RWPE2 (cell line): ENCODE data around the gene ETFDH.
A peak's percentile ranks its signal among the peaks of the same experiment; 100 is the strongest.

Experiments used
- ATAC-seq: fragments of 200-7000 bp; cut with Tn5 transposase; 3 replicates; pipeline ENCODE4 v1.9.1; 2021; ENCODE audit warnings: low read depth
- DNase-seq: peaks from one replicate; pipeline ENCODE4 v3.0.0-alpha.2; 2020; ENCODE audit warnings: low spot score
- H3K27ac ChIP-seq: fragments of 450-650 bp; 2 replicates; pipeline ENCODE4 v1.5.1; 2017; ENCODE audit warnings: mild to moderate bottlenecking; ENCODE audit not compliant: poor library complexity, severe bottlenecking
- H3K27me3 ChIP-seq: fragments of 250-450 bp; sonication (Bioruptor Pico); 2 replicates; pipeline ENCODE4 v1.5.1; 2021; ENCODE audit warnings: mild to moderate bottlenecking, moderate library complexity; ENCODE audit not compliant: insufficient read depth, poor library complexity, severe bottlenecking
- H3K36me3 ChIP-seq: fragments of 250-450 bp; sonication (Bioruptor Pico); 2 replicates; pipeline ENCODE4 v1.5.1; 2020; ENCODE audit warnings: low read depth, mild to moderate bottlenecking, moderate library complexity
- H3K4me1 ChIP-seq: fragments of 250-450 bp; sonication (Bioruptor Pico); 2 replicates; pipeline ENCODE4 v1.5.1; 2021; ENCODE audit warnings: mild to moderate bottlenecking, moderate library complexity; ENCODE audit not compliant: insufficient read depth, poor library complexity, severe bottlenecking
- H3K4me3 ChIP-seq: fragments of 250-450 bp; sonication (Bioruptor Pico); 2 replicates; pipeline ENCODE4 v1.5.1; 2021; ENCODE audit warnings: mild to moderate bottlenecking, moderate library complexity; ENCODE audit not compliant: severe bottlenecking
- H3K9me3 ChIP-seq: fragments of 250-450 bp; sonication (Bioruptor Pico); 2 replicates; pipeline ENCODE4 v1.5.1; 2021; ENCODE audit warnings: mild to moderate bottlenecking, moderate library complexity; ENCODE audit not compliant: severe bottlenecking
- TF ChIP-seq, protein P1 (sequence below): fragments of 450-650 bp; IDR thresholded peaks from one replicate; pipeline ENCODE4 v1.5.1; 2017; ENCODE audit warnings: mild to moderate bottlenecking, moderate library complexity; ENCODE audit not compliant: poor library complexity, severe bottlenecking

The ETFDH gene

DNA sequence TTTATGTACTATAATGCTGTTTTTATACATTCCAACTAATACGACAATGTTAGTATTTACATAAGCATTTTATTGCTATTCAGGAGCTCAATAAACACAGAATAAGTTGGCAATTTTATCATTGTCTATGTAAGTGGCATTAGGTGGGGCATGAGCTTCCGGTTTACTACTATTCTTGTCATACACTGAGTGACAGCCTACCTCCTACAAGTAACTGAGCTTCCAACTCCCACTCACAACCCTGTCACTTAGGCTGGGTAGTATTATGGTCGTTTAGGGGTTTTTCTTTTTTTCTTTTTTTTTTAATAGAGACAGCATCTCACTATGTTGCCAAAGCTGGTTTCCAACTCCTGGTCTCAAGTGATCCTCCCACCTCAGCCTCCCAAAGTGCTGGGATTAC is 43.7 kb downstream of the ETFDH start:
- TF ChIP-seq, protein P1, sequence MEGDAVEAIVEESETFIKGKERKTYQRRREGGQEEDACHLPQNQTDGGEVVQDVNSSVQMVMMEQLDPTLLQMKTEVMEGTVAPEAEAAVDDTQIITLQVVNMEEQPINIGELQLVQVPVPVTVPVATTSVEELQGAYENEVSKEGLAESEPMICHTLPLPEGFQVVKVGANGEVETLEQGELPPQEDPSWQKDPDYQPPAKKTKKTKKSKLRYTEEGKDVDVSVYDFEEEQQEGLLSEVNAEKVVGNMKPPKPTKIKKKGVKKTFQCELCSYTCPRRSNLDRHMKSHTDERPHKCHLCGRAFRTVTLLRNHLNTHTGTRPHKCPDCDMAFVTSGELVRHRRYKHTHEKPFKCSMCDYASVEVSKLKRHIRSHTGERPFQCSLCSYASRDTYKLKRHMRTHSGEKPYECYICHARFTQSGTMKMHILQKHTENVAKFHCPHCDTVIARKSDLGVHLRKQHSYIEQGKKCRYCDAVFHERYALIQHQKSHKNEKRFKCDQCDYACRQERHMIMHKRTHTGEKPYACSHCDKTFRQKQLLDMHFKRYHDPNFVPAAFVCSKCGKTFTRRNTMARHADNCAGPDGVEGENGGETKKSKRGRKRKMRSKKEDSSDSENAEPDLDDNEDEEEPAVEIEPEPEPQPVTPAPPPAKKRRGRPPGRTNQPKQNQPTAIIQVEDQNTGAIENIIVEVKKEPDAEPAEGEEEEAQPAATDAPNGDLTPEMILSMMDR: no peak
- no peak for ATAC-seq
- H3K36me3 ChIP-seq: peaks cover 99% of the 10 kb centered on the region

DNA sequence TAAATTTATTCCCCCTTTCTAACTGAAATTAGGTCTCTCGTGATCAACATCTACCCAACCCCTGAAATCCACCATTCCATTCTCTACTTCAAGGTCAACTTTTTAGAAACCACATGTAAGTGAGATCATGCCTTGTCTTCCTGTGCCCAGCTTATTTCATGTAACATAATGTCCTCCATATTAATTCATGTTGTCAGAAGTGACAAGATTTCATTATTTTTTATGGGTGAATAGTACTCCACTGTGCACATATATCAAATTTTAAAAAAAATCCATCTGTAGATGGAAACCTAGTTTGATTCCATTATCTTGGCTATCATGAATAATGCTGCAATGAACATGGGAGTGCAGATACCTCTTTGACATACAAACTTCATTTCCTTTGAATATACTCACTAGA is 49.6 kb downstream of the ETFDH start:
- Histone ChIP-seq H3K4me3 (peak overlapping the region; percentile 87), H3K27ac (no peak overlapping the region), H3K9me3 (no peaks in the 10 kb centered on the region), H3K36me3 (peaks cover 52% of the 10 kb centered on the region), H3K4me1 (peaks cover 4% of the 10 kb centered on the region), H3K27me3 (no peaks in the 10 kb centered on the region)
- no peak for ATAC-seq
- TF ChIP-seq, protein P1: no peak
- no peak for DNase-seq

More for the DNA sequence above, 43.7 kb downstream of the ETFDH start:
- H3K27me3 ChIP-seq: no peaks in the 10 kb centered on the region
- H3K4me3 ChIP-seq: no peak overlapping the region
- H3K27ac ChIP-seq: no peak overlapping the region
- no peaks in the 10 kb centered on the region for H3K9me3 ChIP-seq
- DNase-seq: no peak
- no peaks in the 10 kb centered on the region for H3K4me1 ChIP-seq

DNA sequence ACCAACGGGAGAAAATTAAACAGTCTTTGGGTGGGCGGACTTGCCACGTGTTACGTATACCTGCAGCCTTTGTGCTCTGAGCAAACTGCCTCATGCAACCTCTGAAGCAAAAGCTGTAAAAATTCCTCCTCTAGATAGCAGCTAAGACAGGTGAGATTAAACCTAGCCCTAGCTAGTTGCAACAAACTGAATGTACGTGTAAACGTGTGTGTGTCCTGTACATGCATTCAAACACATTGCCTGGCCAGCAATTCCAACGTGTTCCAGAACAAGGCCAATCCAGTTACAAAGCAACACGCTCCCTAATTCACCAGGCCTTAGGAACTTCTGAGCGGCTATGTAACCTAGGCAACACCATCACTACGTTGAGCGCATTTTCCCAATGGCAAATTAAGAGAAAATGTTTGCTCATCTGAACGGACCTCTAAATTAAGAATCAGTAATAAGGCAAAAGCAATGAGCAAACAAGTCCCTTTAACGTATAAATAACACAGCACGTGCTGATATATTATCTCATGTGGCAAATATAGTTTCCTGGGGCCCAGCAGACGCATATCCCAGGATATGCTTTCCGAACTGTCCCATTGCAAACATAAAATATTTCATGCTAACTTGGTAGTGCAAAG is 50.3 kb downstream of the ETFDH start:
- no peaks in the 10 kb centered on the region for H3K27me3 ChIP-seq
- no peaks in the 10 kb centered on the region for H3K9me3 ChIP-seq
- H3K27ac ChIP-seq: peak overlapping the region; percentile 64
- peaks cover 4% of the 10 kb centered on the region for H3K4me1 ChIP-seq
- TF ChIP-seq, protein P1: no peak
- H3K4me3 ChIP-seq: peak overlapping the region; percentile 87
- peaks cover 45% of the 10 kb centered on the region for H3K36me3 ChIP-seq
- ATAC-seq (peak; percentile 61), DNase-seq (no peak)

DNA sequence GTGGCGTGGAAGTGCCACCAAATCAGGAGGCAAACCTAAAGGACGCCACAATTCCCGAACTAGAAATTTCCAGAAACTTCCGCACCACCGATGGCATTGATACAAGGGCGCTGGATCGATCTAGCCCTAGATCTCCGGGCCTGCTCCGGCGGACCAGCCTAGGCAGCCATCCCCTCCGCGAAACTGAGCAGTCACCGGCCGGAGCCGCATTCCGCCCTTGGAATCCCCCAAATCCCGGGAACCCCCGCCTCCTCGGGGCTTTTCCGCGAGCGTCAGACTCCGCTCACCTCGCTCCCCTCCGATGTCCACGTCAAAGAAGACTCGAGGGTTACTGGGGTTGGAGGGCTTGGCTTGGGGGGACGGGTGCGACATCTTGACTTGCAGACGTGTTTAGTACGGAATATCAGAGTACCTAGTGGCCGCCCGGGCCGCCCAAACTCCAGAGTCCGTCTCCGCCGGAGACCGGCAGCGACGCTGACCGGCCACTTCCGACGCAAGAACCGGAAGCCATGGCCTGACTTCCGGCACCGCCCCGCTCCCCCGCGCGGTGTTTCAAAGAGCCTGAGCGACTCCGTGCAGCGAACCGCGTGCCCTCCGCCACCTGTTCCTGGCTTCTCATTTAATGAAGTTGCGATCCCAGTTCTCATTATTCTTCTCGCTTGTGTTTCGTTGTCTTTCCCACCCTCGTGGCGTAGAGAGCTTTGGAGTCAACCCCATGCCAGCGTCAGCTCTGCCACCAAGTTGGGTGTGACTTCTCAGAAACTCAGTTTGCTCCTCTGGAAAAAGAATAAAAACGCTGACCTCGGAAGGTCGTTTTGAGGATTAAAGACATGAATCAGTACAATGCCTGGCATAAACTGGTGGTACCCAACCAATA is 51.1 kb downstream of the ETFDH start, which contains the start of gene PPID:
Gene PPID (minus strand): TSS at position 480 of the 877 bp plus-strand sequence. CDS start 108 bp downstream, at position 372.
- DNase-seq: peak; percentile 76
- peak within 1 kb of the TSS; percentile 64 for H3K27ac ChIP-seq
- ATAC-seq: peak; percentile 92

More for the DNA sequence above, 51.1 kb downstream of the ETFDH start, which contains the start of gene PPID:
- Histone ChIP-seq H3K27me3 (no peaks in the 10 kb centered on the region), H3K9me3 (no peaks in the 10 kb centered on the region), H3K36me3 (peaks cover 38% of the 10 kb centered on the region), H3K4me1 (peaks cover 4% of the 10 kb centered on the region), H3K4me3 (peak within 1 kb of the TSS; percentile 87)
- TF ChIP-seq, protein P1: no peak
